Ureter (tissue), 1 donor: Measurements from ENCODE around the gene PRKRIP1. TPM values are rescaled to one million over a fixed set of nuclear protein-coding genes. Genes with fewer than 3 reads are reported as not detected.
"Not testable (repeated sequence)": the region's sequence is repeated elsewhere in the genome, so short reads cannot be mapped to it uniquely, and the experiment has no call there.

Experiments used
- DNase-seq: peaks from one replicate; pipeline ENCODE4 v3.0.0-alpha.2; 2020; ENCODE audit warnings: low spot score
- total RNA-seq: library from RNA; stranded (reverse); gene quantifications from one replicate; pipeline ENCODE4 v1.2.4, GENCODE V29; 2023
- donor health status: DM: yes; HTN: yes; CAD: no.

Gene PRKRIP1
- total RNA-seq, 1 donor from 2014 or later, result 22.8 TPM

DNA sequence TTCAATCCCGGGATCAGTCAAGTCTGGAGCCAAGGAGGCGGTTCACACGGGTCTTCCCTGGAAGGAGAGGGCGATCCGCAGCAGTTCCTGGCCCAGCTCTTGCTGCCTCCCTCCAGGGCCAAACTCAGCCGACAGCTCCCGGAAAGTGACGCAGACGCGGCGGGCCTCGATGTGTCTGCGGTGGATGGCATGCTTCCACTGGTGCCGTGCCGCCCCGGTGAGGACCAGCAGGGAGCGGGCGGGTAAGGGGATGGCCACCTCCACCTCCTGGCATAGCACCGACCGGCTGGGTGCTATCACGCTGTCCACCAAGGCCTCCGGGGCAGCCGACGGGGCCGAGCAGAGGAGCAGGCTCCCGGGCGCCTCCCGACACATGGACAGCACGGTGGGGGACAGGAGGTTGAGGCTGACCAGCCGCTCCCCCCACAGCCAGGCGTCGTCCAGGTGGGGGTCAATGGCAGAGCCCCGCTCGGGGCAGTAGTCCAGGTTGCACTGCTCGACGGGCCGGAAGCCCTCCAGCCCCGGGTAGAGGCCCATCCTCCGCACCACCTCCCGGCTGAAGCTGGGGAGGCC is 61.3 kb downstream of the PRKRIP1 start:
- no peak for DNase-seq

DNA sequence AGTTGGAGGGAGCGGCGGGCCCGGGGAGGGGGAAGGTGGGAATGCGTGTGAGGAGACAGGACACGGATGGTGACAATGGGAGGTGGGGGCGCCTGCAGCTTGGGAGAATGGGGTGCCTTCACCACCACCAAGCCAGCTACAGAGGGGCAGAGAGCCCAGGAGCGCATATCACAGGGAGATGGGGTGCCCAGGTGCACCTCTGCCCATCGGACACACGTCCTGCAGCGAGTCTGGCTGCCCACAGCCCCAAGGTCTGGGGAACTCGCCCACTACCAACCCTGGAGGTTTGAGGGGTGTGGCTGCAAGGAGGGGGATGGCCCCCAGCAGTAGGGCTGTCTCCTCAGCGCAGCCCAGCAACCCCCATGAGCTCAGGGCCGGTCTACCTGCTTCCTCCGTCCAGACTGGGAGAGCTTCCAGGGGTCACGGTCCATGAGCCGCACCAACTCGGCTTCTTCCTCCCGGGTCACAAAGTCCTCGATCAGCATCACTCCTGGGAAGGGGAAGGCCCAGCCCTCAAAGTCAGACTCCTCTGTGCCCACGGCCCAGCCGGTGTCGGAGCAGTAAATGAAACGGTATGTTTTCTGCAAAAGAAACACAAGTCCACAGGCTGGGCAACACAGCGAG is 63.2 kb downstream of the PRKRIP1 start:
- DNase-seq, result no peak

DNA sequence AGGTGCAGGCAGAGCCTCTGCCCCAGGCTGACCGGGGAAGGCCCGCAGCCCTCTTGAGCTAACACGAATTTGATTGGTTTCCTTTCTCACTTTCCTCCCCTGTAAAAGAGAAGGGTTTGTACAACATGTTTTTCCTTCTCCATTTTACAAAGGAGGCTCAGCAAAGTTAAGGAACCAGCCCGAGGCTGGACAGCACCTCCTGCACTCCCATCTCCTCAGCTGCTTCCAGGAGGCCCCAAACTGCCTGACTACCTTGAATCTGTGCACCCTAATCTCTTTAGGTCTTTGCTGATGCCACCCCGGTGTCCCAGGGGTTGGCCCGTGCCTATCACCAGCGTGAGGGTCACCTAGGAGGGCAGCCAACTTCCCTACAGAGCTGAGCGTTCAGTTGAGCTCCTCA is 64.3 kb downstream of the PRKRIP1 start:
- no peak for DNase-seq

GRCh38 chr7:102463841-102464576 is 67.8 kb downstream of the PRKRIP1 start:
- no peak for DNase-seq

- peak; percentile 94 for DNase-seq
Measured at GRCh38 chr7:102464577-102465280, 68.6 kb downstream of the PRKRIP1 start, which contains the start of the genes ALKBH4 and LRWD1. TSS of gene ALKBH4 (minus strand) at chr7:102464863. CDS start at chr7:102464836, 27 bp downstream. TSS of gene LRWD1 (plus strand) at chr7:102464984. CDS start at chr7:102465081, 97 bp downstream.

GRCh38 chr7:102466097-102466496 is 69.9 kb downstream of the PRKRIP1 start:
- DNase-seq, result no peak

- no peak for DNase-seq
Measured at GRCh38 chr7:102467581-102468477, 71.7 kb downstream of the PRKRIP1 start.

GRCh38 chr7:102468478-102469350 is 72.6 kb downstream of the PRKRIP1 start:
- DNase-seq, result no peak

GRCh38 chr7:102469351-102469971 is 73.3 kb downstream of the PRKRIP1 start:
- no peak for DNase-seq

DNA sequence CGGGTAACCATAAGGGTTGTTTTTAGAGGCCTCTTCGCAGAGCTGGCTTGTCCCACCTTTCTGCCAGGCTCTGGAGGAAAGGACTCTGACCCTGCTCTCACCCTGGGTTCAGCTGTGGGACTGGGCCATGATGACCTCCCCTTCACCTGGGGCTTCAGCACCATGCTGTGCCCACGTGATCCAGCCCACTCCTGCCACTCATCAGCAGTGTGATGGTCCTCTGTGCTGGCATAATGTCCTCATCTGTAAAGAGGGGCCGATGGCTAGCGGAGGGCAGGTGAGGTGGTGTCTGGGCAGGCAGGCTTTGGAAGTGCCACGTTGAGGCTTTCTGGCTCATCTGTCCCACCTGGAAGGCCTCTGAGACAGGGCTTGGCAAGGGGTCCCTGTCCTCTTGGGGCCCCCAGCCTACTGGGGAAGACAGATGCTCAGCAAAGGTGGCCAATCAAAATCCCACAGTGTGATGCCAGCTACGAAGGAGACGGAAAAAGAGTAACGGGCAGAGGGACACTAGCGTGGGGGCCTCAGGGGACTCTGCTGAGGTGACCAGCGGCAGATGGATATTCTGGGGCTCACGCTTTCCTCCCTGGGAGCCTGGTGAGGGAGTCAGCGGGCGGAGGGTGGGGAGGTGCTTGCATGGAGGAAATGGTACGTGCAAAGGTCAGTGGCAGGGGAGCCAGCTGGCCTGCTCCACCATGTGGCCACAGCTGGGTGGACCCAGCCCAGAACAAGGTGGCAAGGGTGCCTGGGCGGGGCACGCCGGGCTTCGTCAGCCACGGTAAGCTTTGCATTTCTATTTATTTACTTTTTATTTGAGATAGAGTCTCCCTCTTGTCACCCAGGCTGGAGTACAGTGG is 74.0 kb downstream of the PRKRIP1 start:
- DNase-seq, result no peak

- no peak for DNase-seq
Measured at GRCh38 chr7:102471791-102472125, 75.6 kb downstream of the PRKRIP1 start.

GRCh38 chr7:102472126-102473041 is 76.2 kb downstream of the PRKRIP1 start:
- no peak for DNase-seq

DNA sequence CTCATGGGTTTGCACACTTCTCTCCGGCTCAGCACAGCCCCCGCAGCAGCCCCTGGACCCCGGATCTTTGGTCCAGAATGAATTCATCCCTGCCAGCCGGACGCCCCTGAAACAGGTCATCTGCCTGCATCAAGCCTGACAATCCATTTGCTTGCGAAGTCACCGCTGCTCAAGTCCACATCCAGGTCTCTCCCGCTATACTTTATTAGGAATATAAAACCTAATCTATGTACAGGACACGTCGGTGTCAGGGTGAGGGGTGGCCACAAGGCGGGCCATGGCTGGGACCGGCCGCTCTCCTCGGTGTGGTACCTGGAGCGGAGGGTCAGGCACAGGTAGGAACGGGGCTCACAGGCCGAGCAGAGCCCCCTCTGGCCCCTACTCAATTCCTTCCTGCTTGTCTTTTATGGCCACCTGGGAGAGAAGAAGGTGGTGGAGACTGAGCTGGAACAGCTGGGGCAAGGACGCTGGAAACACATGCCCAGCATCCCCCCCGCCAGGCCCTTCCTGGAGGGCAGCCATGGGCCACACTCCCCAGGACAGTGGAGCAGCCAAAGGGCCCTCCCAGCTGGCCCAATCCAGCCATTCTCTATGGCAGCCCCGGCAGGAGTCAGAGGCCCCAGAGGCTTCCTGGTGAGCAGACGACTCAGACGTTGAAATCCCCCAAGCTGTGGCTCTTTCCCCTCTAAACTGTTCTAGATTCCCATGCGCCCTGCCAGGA is 77.3 kb downstream of the PRKRIP1 start:
- no peak for DNase-seq

GRCh38 chr7:102474116-102474515 is 78.0 kb downstream of the PRKRIP1 start:
- not testable (repeated sequence) for DNase-seq

DNA sequence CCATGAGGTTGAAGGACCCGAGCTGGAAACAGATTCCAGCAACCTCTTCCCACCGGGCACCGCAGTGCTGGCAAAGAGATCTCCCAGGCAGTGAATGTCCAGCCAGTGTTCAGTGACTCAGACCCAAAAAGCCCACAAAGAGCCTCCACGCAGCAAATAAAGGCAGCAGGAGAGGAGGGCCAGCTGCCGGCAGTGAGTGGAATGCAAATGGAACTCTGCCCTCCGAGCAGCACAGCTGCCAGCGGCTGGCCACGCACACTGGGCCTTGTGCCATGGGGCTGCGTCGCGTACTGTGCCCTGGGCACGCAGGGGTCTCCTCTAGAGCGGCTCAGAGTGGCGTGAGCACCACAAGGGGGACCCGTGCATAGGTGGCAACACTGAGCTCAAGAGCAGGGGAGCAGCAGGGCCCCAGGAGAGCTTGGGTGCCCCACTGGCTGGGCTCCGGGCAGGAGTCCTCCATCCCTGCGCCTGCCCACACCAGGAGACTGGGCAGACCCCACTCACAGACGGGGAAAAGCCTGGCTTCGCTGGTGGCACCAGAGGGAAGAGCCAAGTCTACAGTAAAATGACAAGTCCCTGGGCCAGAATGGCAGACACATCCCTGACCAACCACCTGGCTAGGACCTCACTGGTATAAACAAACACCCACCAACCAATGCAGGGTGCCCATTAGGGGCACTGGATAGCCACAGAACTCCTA is 78.7 kb downstream of the PRKRIP1 start:
- DNase-seq, result not testable (repeated sequence)
